22Rv1 (cell line): ENCODE results near the gene HSD11B1.

Source experiments
- H3K27ac ChIP-seq: fragments of 450-650 bp; 2 replicates; pipeline ENCODE4 v1.5.1; 2017
- CTCF ChIP-seq: fragments of 450-650 bp; IDR thresholded peaks from 2 replicates; pipeline ENCODE4 v1.5.1; 2017; ENCODE audit warnings: mild to moderate bottlenecking
- ZFX ChIP-seq: fragments of 450-650 bp; IDR thresholded peaks from 2 replicates; pipeline ENCODE4 v1.6.1; 2017; ENCODE audit warnings: antibody characterized with exemption, borderline replicate concordance

The HSD11B1 gene

GRCh38 chr1:209747580-209748262, 43.1 kb downstream of the HSD11B1 start:
- TF ChIP-seq ZFX (no peak), CTCF (peak; percentile 99)
- peak overlapping the region; percentile 9; the same call in 1 of the 2 replicates for H3K27ac ChIP-seq

GRCh38 chr1:209748620-209749019, 44.0 kb downstream of the HSD11B1 start:
- TF ChIP-seq CTCF (no peak), ZFX (no peak)
- peak overlapping the region; percentile 9; the same call in 1 of the 2 replicates for H3K27ac ChIP-seq

GRCh38 chr1:209749205-209749604, 44.6 kb downstream of the HSD11B1 start:
- no peak overlapping the region for H3K27ac ChIP-seq
- TF ChIP-seq CTCF: no peak
- no peak for TF ChIP-seq ZFX

- H3K27ac ChIP-seq: no peak overlapping the region
- TF ChIP-seq ZFX (no peak), CTCF (no peak)
Observed at GRCh38 chr1:209749670-209750323, 45.2 kb downstream of the HSD11B1 start.

GRCh38 chr1:209751627-209752231, 47.1 kb downstream of the HSD11B1 start:
- no peak for TF ChIP-seq ZFX
- no peak overlapping the region for H3K27ac ChIP-seq

GRCh38 chr1:209752890-209753289, 48.2 kb downstream of the HSD11B1 start:
- TF ChIP-seq ZFX: no peak
- no peak for TF ChIP-seq CTCF
- no peak overlapping the region for H3K27ac ChIP-seq

- TF ChIP-seq CTCF (no peak), ZFX (no peak)
- no peak overlapping the region for H3K27ac ChIP-seq
Observed at GRCh38 chr1:209755256-209755655, 50.6 kb downstream of the HSD11B1 start.
